ENCODE data around the gene MC3R. TPM values are rescaled to one million over a fixed set of nuclear protein-coding genes. Genes with fewer than 3 reads are reported as not detected.

MC3R gene
- total RNA-seq: not detected in 2 replicates

DNA sequence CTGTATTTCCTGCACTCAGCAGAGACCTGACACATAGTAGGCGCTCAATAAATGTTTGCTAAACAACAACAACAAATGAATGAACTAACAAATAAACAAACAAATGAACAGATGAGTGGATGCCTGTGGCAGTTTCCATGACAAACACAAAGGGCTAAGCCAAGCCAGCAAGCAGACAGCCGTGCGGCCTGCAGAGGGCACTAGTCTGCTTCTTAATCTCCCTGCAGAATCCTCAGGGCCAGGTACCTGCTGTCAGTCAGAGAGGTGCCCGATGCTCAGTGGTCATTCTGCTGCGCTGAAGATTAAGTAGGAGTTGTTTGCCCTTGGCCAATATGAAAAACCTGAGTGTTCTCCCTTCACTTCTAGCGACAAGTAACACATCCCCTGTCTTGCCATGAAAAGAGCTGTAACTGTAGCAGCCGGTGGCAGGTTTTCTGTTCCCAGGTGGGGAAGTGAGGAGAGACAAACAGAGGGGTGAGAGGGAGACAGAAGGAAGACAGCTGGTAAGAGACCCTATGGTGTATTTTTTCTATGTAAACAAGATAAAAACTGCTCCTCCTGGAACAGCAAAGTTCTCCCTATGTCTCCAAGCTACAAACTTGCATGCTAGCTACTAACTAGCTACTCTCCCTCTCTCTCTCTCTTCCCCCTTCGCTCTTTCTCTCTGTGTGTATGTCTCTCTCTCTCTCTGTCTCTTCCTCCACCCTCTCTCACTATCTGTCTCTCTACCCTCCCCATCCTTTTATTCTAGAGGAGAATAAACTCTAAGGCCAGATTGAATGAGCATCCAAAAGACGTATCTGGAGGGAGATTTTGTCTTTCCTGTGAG lies at the start of gene MC3R:
Gene MC3R, plus strand, starts transcription at position 779 of the 829 bp plus-strand sequence. CDS start 112 bp downstream, outside the sequence.

Other genes with a start within 250 kb of the MC3R start
- gene CBLN4, start 243.2 kb upstream of the MC3R start, total RNA-seq: not detected in 2 replicates
- 52.0 and 57.9 TPM in 2 replicates for gene FAM210B, start 110.2 kb downstream of the MC3R start, total RNA-seq
- gene AURKA, start 143.5 kb downstream of the MC3R start, total RNA-seq: 3.2 and 3.8 TPM in 2 replicates
- 20.7 and 26.0 TPM in 2 replicates for gene CSTF1, start 143.9 kb downstream of the MC3R start, total RNA-seq
- gene CASS4, start 163.5 kb downstream of the MC3R start, total RNA-seq: 1.4 and 19.1 TPM in 2 replicates
- gene RTF2, start 219.9 kb downstream of the MC3R start, total RNA-seq: 54.7 and 62.8 TPM in 2 replicates